IMR-90 (cell line): ENCODE measurements around the gene TAF11L3. TPM values are rescaled to one million over a fixed set of nuclear protein-coding genes. Genes with fewer than 3 reads are reported as not detected.

Experiments used
- ATAC-seq: fragments of 200-7000 bp; cut with Tn5 transposase; 2 replicates; pipeline ENCODE4 v1.9.1; 2020; ENCODE audit warnings: low read depth, mild to moderate bottlenecking, moderate library complexity
- BruUV-seq: library from RNA; stranded (reverse); fragments of 400-500 nt; replicated peaks from 2 replicates; lab custom pipeline; 2021; lab: Mats Ljungman, UMichigan
- CTCF ChIA-PET: fragments of 300-600 bp; formaldehyde crosslinking; extraction: SDS; loops from one replicate; lab custom pipeline; 2021; ENCODE audit warnings: antibody characterized with exemption; lab: Yijun Ruan, JAX
- POLR2A ChIA-PET: fragments of 300-600 bp; sonication (Branson Sonifier 250); formaldehyde crosslinking; loops from one replicate; lab custom pipeline; 2022; ENCODE audit warnings: antibody characterized with exemption; ENCODE audit not compliant: unreplicated experiment; lab: Charles Lee
- DNase-seq: peaks from one replicate; pipeline ENCODE4 v3.0.0; 2013
- H2AFZ ChIP-seq: replicated peaks from 2 replicates; pipeline ENCODE3; 2013; ENCODE audit warnings: low read length, mild to moderate bottlenecking; ENCODE audit not compliant: poor library complexity
- H2AK5ac ChIP-seq: 2 replicates; pipeline ENCODE4 v1.6.1; 2013; ENCODE audit warnings: low read depth, low read length, inconsistent platforms
- H2AK9ac ChIP-seq: replicated peaks from 2 replicates; pipeline ENCODE3; 2013; ENCODE audit warnings: mild to moderate bottlenecking, low read depth, low read length, moderate library complexity; ENCODE audit not compliant: poor library complexity
- H2BK120ac ChIP-seq: 2 replicates; pipeline ENCODE4 v1.6.1; 2013; ENCODE audit warnings: low read depth, low read length, inconsistent platforms
- H2BK15ac ChIP-seq: 3 replicates; pipeline ENCODE4 v1.6.1; 2013; ENCODE audit warnings: low read depth, low read length, inconsistent platforms
- H2BK20ac ChIP-seq: 2 replicates; pipeline ENCODE4 v1.6.1; 2013; ENCODE audit warnings: low read depth, mild to moderate bottlenecking, inconsistent platforms, low read length, moderate library complexity
- H2BK5ac ChIP-seq: 2 replicates; pipeline ENCODE4 v1.6.1; 2013; ENCODE audit warnings: mild to moderate bottlenecking, low read depth, low read length, inconsistent platforms; ENCODE audit not compliant: poor library complexity, severe bottlenecking
- H3K14ac ChIP-seq: replicated peaks from 2 replicates; pipeline ENCODE4 v1.6.1; 2013; ENCODE audit warnings: low read depth, low read length, inconsistent platforms
- H3K18ac ChIP-seq: 2 replicates; pipeline ENCODE4 v1.6.1; 2013; ENCODE audit warnings: low read depth, low read length, control low read depth
- H3K23ac ChIP-seq: 2 replicates; pipeline ENCODE4 v1.6.1; 2013; ENCODE audit warnings: low read depth, low read length, inconsistent platforms
- H3K27ac ChIP-seq: 2 replicates; pipeline ENCODE4 v1.5.1; 2013; ENCODE audit warnings: mild to moderate bottlenecking, control low read depth, low read length; ENCODE audit not compliant: insufficient read depth
- H3K27me3 ChIP-seq: 2 replicates; pipeline ENCODE4 v1.6.1; 2013; ENCODE audit warnings: low read length; ENCODE audit not compliant: control insufficient read depth, insufficient read depth
- H3K36me3 ChIP-seq: 2 replicates; pipeline ENCODE4 v1.6.1; 2013; ENCODE audit warnings: low read length, mixed read lengths; ENCODE audit not compliant: control insufficient read depth, insufficient read depth
- H3K4ac ChIP-seq: 2 replicates; pipeline ENCODE4 v1.6.1; 2013; ENCODE audit warnings: low read depth, low read length, inconsistent platforms
- H3K4me1 ChIP-seq: 2 replicates; pipeline ENCODE4 v1.6.1; 2013; ENCODE audit warnings: low read length, mixed read lengths; ENCODE audit not compliant: control insufficient read depth, insufficient read depth
- H3K4me2 ChIP-seq: 2 replicates; pipeline ENCODE4 v1.6.1; 2013; ENCODE audit warnings: low read depth, mild to moderate bottlenecking, control low read depth, low read length, moderate library complexity
- H3K4me3 ChIP-seq: 2 replicates; pipeline ENCODE4 v1.5.1; 2013; ENCODE audit warnings: low read depth, mild to moderate bottlenecking, control low read depth, low read length, moderate library complexity; ENCODE audit not compliant: insufficient read depth
- H3K56ac ChIP-seq: 2 replicates; pipeline ENCODE4 v1.6.1; 2013; ENCODE audit warnings: low read length, inconsistent platforms; ENCODE audit not compliant: insufficient read depth; ENCODE audit errors: extremely low read depth
- H3K79me1 ChIP-seq, 2 experiments: 2 replicates each; pipeline ENCODE4 v1.6.1; 2013; ENCODE audit warnings: low read length in 2 of 2, inconsistent platforms in 1 of 2, low read depth in 1 of 2
- H3K9ac ChIP-seq: 2 replicates; pipeline ENCODE4 v1.6.1; 2013; ENCODE audit warnings: low read depth, low read length, control low read depth
- H3K9me1 ChIP-seq: 2 replicates; pipeline ENCODE4 v1.6.1; 2013; ENCODE audit warnings: low read length, inconsistent platforms; ENCODE audit not compliant: insufficient read depth
- H3K9me3 ChIP-seq: 2 replicates; pipeline ENCODE4 v1.6.1; 2013; ENCODE audit warnings: low read length; ENCODE audit not compliant: control insufficient read depth, insufficient read depth
- H4K20me1 ChIP-seq: 2 replicates; pipeline ENCODE4 v1.6.1; 2013; ENCODE audit warnings: low read length, inconsistent platforms; ENCODE audit not compliant: insufficient read depth
- H4K5ac ChIP-seq: 2 replicates; pipeline ENCODE4 v1.6.1; 2013; ENCODE audit warnings: mild to moderate bottlenecking, low read depth, low read length, control low read depth
- H4K8ac ChIP-seq, 2 experiments: 2 replicates each; pipeline ENCODE4 v1.6.1; 2013; ENCODE audit warnings: low read depth in 2 of 2, low read length in 2 of 2, control low read depth in 1 of 2, inconsistent platforms in 1 of 2
- H4K91ac ChIP-seq: 2 replicates; pipeline ENCODE4 v1.6.1; 2013; ENCODE audit warnings: low read depth, low read length, inconsistent platforms; ENCODE audit not compliant: insufficient read depth
- FOS ChIP-seq: fragments of 150-350 bp; IDR thresholded peaks from 2 replicates; pipeline ENCODE4 v1.6.1; 2016; ENCODE audit warnings: low read depth, low read length
- MAZ ChIP-seq: IDR thresholded peaks from 2 replicates; pipeline ENCODE4 v1.6.1; 2012; ENCODE audit warnings: low read depth, mild to moderate bottlenecking, low read length, improper control_type of control experiment, moderate library complexity, borderline replicate concordance
- MXI1 ChIP-seq: IDR thresholded peaks from 2 replicates; pipeline ENCODE4 v1.6.1; 2012; ENCODE audit warnings: low read depth, mild to moderate bottlenecking, low read length, moderate library complexity, borderline replicate concordance
- NFE2L2 ChIP-seq: fragments of 150-350 bp; IDR thresholded peaks from 2 replicates; pipeline ENCODE4 v1.6.1; 2016; ENCODE audit warnings: low read depth, mild to moderate bottlenecking, low read length
- RAD21 ChIP-seq: IDR thresholded peaks from 2 replicates; pipeline ENCODE4 v1.6.1; 2012; ENCODE audit warnings: low read length, improper control_type of control experiment
- RCOR1 ChIP-seq: IDR thresholded peaks from 2 replicates; pipeline ENCODE4 v1.6.1; 2012; ENCODE audit warnings: mild to moderate bottlenecking, low read length, improper control_type of control experiment; ENCODE audit not compliant: insufficient replicate concordance
- SMC3 ChIP-seq: fragments of 150-350 bp; IDR thresholded peaks from 2 replicates; pipeline ENCODE4 v1.6.1; 2016; ENCODE audit warnings: low read depth, mild to moderate bottlenecking, antibody characterized with exemption, low read length, moderate library complexity
- WGBS, 2 experiments: methylation state at CpG; one replicate each; pipeline versions ENCODE4 v1.1.5 to v1.1.7; 2013; ENCODE audit warnings: missing lambda C conversion rate in 2 of 2; ENCODE audit not compliant: insufficient read length in 1 of 2; ENCODE audit errors: extremely low coverage in 2 of 2; 5-methylcytosine and 5-hydroxymethylcytosine counted together
- dilution Hi-C: fragments of 300-500 bp; cut with HindIII; formaldehyde crosslinking; loops from one replicate; pipeline ENCODE4 v1.14.3; 2018; ENCODE audit warnings: low sequenced_read_pairs; ENCODE audit not compliant: unreplicated experiment
- in situ Hi-C: fragments of 300-500 bp; cut with MboI; formaldehyde crosslinking; loops from 3 replicates; pipeline ENCODE4 v1.14.3; 2019; ENCODE audit warnings: low sequenced_read_pairs, inconsistent platforms, mixed read lengths
- intact Hi-C: fragments of 100-400 bp; cut with micrococcal nuclease; formaldehyde crosslinking; loops from 2 replicates; pipeline ENCODE4 v1.10.0; 2022
- polyA plus RNA-seq, 3 experiments: library from polyadenylated mRNA; depleted of rRNA; stranded (reverse); fragments of >200 nt; gene quantifications; 2 replicates each; pipeline ENCODE4 v1.2.3, GENCODE V29; 2012; ENCODE audit warnings: low replicate concordance in 1 of 3
- total RNA-seq: library from RNA; depleted of rRNA; stranded (reverse); fragments of >200 nt; gene quantifications from 2 replicates; pipeline ENCODE4 v1.2.3, GENCODE V29; 2012
- TF ChIP-seq, protein P1 (sequence below): fragments of 150-350 bp; IDR thresholded peaks from 2 replicates; pipeline ENCODE4 v1.6.1; 2017; ENCODE audit warnings: mild to moderate bottlenecking, antibody characterized with exemption, low read length, low read depth
- TF ChIP-seq, protein P2 (sequence below): fragments of 150-350 bp; IDR thresholded peaks from 2 replicates; pipeline ENCODE4 v1.6.1; 2016; ENCODE audit warnings: low read depth, mild to moderate bottlenecking, low read length, moderate library complexity, borderline replicate concordance

The TAF11L3 gene
- total and polyA plus RNA-seq, 2 of the 4 experiments (the other 2 are of a cell fraction): not detected

DNA sequence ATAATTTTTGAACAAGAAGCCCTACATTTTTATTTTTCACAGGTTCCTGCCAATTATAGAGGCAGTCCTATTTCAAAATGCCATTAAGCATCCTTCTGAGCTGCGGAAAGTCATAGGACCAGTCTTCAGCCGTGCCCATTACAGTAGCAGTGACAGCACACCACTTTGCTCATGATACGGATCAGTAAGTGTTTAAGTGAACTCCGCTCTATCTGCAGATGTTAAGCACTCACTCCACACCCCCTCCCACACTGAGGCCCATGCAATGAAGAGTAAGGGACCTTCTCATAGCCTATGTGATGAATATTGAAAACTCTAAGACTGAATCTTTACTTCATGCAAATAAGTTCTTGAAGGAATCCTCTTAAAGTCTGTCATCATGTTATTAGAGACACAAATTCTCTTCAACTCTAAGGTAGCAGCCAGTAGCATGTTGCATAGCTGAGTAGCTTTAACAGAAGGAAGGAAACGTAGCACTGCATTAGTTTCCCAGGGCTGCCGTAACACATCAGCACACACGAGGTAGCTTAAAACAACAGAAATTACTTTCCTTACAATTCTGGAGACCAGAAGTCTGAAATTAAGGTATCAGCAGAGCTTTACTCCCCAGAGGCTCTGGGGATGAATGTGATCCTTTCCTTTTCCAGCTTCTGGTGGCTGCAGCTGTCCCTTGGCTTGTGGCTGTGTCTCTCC, 40.4 kb upstream of the TAF11L3 start:
- Histone ChIP-seq H2AFZ (no peak overlapping the region), H3K9ac (no peak overlapping the region), H3K79me1 (no peaks in the 10 kb centered on the region), H3K23ac (no peak overlapping the region), H2BK15ac (no peak overlapping the region), H3K14ac (no peak overlapping the region), H4K20me1 (no peaks in the 10 kb centered on the region), H2BK5ac (no peak overlapping the region), H3K4me3 (no peak overlapping the region), H2BK120ac (no peak overlapping the region), H3K4ac (no peak overlapping the region), H3K27ac (no peak overlapping the region), H3K27me3 (peaks cover 6% of the 10 kb centered on the region), H2BK20ac (no peak overlapping the region), H4K91ac (no peak overlapping the region), H3K18ac (no peak overlapping the region), H3K56ac (no peak overlapping the region), H4K8ac (no peak overlapping the region), H2AK5ac (no peak overlapping the region), H3K36me3 (no peaks in the 10 kb centered on the region), H3K4me1 (no peaks in the 10 kb centered on the region), H3K9me1 (no peaks in the 10 kb centered on the region), H2AK9ac (no peak overlapping the region), H4K5ac (no peak overlapping the region), H3K4me2 (no peak overlapping the region), H3K9me3 (no peaks in the 10 kb centered on the region)
- in situ Hi-C loops: no loop called here
- CTCF ChIA-PET: interaction anchor here (0.6 kb wide), 1 partner anchor 9 kb away, joined by 4 read pairs; no protein-coding TSS in a partner anchor
- no TSS peak for BruUV-seq
- POLR2A ChIA-PET: no interaction called here
- intact Hi-C loops: no loop called here
- dilution Hi-C loops: no loop called here
- no peak for TF ChIP-seq MXI1
- no peak for TF ChIP-seq RCOR1
- TF ChIP-seq SMC3: no peak
- TF ChIP-seq, protein P1, sequence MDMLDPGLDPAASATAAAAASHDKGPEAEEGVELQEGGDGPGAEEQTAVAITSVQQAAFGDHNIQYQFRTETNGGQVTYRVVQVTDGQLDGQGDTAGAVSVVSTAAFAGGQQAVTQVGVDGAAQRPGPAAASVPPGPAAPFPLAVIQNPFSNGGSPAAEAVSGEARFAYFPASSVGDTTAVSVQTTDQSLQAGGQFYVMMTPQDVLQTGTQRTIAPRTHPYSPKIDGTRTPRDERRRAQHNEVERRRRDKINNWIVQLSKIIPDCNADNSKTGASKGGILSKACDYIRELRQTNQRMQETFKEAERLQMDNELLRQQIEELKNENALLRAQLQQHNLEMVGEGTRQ: no peak
- no peak for TF ChIP-seq MAZ
- no peak for TF ChIP-seq FOS
- TF ChIP-seq NFE2L2: no peak
- TF ChIP-seq, protein P2, sequence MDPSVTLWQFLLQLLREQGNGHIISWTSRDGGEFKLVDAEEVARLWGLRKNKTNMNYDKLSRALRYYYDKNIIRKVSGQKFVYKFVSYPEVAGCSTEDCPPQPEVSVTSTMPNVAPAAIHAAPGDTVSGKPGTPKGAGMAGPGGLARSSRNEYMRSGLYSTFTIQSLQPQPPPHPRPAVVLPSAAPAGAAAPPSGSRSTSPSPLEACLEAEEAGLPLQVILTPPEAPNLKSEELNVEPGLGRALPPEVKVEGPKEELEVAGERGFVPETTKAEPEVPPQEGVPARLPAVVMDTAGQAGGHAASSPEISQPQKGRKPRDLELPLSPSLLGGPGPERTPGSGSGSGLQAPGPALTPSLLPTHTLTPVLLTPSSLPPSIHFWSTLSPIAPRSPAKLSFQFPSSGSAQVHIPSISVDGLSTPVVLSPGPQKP: no peak
- TF ChIP-seq RAD21: no peak
- DNase-seq: no peak
- no CpG with 5 or more reads among the region's 7 CpGs for WGBS, 2 experiments
- ATAC-seq: no peak
